Measurements from ENCODE around the gene RABGAP1L. TPM values are rescaled to one million over a fixed set of nuclear protein-coding genes. Genes with fewer than 3 reads are reported as not detected.
"Not testable (repeated sequence)": the region's sequence is repeated elsewhere in the genome, so short reads cannot be mapped to it uniquely, and the experiment has no call there.

Gene RABGAP1L
- total RNA-seq, 1 donor from 2014 or later = 48.5 TPM

- no peaks in the 10 kb centered on the region for H3K36me3 Mint-ChIP-seq
- no peaks in the 10 kb centered on the region for H3K4me1 Mint-ChIP-seq
- DNase-seq (ENCODE audit: low spot score in 2 of 2, unreplicated experiment in 2 of 2) = no peak
- no peak for TF ChIP-seq CTCF (IDR thresholded peaks at IDR 0.05; ENCODE audit: unreplicated experiment)
- no peak overlapping the region for H3K4me3 Mint-ChIP-seq
- no peaks in the 10 kb centered on the region for H3K9me3 Mint-ChIP-seq
- no peak overlapping the region for H3K27ac Mint-ChIP-seq
- H3K27me3 Mint-ChIP-seq (ENCODE audit: low read depth) = no peaks in the 10 kb centered on the region
Observed at GRCh38 chr1:174640783-174641182, 481.5 kb downstream of the RABGAP1L start.

GRCh38 chr1:174642393-174642792 lies 483.1 kb downstream of the RABGAP1L start:
- Mint-ChIP-seq H3K9me3 (no peaks in the 10 kb centered on the region), H3K4me1 (no peaks in the 10 kb centered on the region), H3K27me3 (ENCODE audit: low read depth) (no peaks in the 10 kb centered on the region), H3K36me3 (no peaks in the 10 kb centered on the region), H3K4me3 (no peak overlapping the region), H3K27ac (no peak overlapping the region)
- no peak for TF ChIP-seq CTCF (IDR thresholded peaks at IDR 0.05; ENCODE audit: unreplicated experiment)
- no peak for DNase-seq (ENCODE audit: low spot score in 2 of 2, unreplicated experiment in 2 of 2)

- no peak overlapping the region for H3K27ac Mint-ChIP-seq
- H3K27me3 Mint-ChIP-seq (ENCODE audit: low read depth) = no peaks in the 10 kb centered on the region
- DNase-seq (ENCODE audit: low spot score in 2 of 2, unreplicated experiment in 2 of 2) = no peak
- H3K4me1 Mint-ChIP-seq = no peaks in the 10 kb centered on the region
- H3K9me3 Mint-ChIP-seq = peaks cover 3% of the 10 kb centered on the region
- no peaks in the 10 kb centered on the region for H3K36me3 Mint-ChIP-seq
- TF ChIP-seq CTCF (IDR thresholded peaks at IDR 0.05; ENCODE audit: unreplicated experiment) = no peak
- no peak overlapping the region for H3K4me3 Mint-ChIP-seq
Observed at GRCh38 chr1:174643206-174643605, 483.9 kb downstream of the RABGAP1L start.

GRCh38 chr1:174649572-174649971 lies 490.3 kb downstream of the RABGAP1L start:
- H3K4me1 Mint-ChIP-seq = peaks cover 12% of the 10 kb centered on the region
- H3K27me3 Mint-ChIP-seq (ENCODE audit: low read depth); H3K36me3 Mint-ChIP-seq; H3K27ac Mint-ChIP-seq; H3K4me3 Mint-ChIP-seq; DNase-seq (ENCODE audit: low spot score in 2 of 2, unreplicated experiment in 2 of 2): not testable (repeated sequence)
- H3K9me3 Mint-ChIP-seq = peaks cover 21% of the 10 kb centered on the region

GRCh38 chr1:174652569-174653280 lies 493.4 kb downstream of the RABGAP1L start:
- Mint-ChIP-seq H3K4me1 (peaks cover 14% of the 10 kb centered on the region), H3K4me3 (no peak overlapping the region), H3K9me3 (peaks cover 28% of the 10 kb centered on the region), H3K36me3 (no peaks in the 10 kb centered on the region), H3K27ac (no peak overlapping the region), H3K27me3 (ENCODE audit: low read depth) (no peaks in the 10 kb centered on the region)
- DNase-seq (ENCODE audit: low spot score in 2 of 2, unreplicated experiment in 2 of 2) = no peak
- no peak for TF ChIP-seq CTCF (IDR thresholded peaks at IDR 0.05; ENCODE audit: unreplicated experiment)

GRCh38 chr1:174654560-174654959 lies 495.2 kb downstream of the RABGAP1L start:
- no peak for DNase-seq (ENCODE audit: low spot score in 2 of 2, unreplicated experiment in 2 of 2)
- peaks cover 14% of the 10 kb centered on the region for H3K4me1 Mint-ChIP-seq

More at GRCh38 chr1:174654560-174654959, 495.2 kb downstream of the RABGAP1L start:
- TF ChIP-seq CTCF (IDR thresholded peaks at IDR 0.05; ENCODE audit: unreplicated experiment) = no peak
- Mint-ChIP-seq H3K36me3 (no peaks in the 10 kb centered on the region), H3K27ac (no peak overlapping the region), H3K9me3 (peaks cover 22% of the 10 kb centered on the region), H3K4me3 (no peak overlapping the region), H3K27me3 (ENCODE audit: low read depth) (no peaks in the 10 kb centered on the region)
